HG03520 (cell line): ENCODE measurements around the gene MYOM1.
"Not testable (repeated sequence)": the region's sequence is repeated elsewhere in the genome, so short reads cannot be mapped to it uniquely, and the experiment has no call there.

Experiments
- ATAC-seq: cut with Tn5 transposase; IDR thresholded peaks from one replicate; pipeline ENCODE4 v1.9.1; 2021; ENCODE audit warnings: mild to moderate bottlenecking, moderate library complexity; ENCODE audit not compliant: unreplicated experiment

The MYOM1 gene

GRCh38 chr18:3061581-3062312, 158.0 kb downstream of the MYOM1 start:
- no peak for ATAC-seq

- no peak for ATAC-seq
Observed at GRCh38 chr18:3060667-3061580, 158.8 kb downstream of the MYOM1 start.

GRCh38 chr18:3059272-3059671, 160.5 kb downstream of the MYOM1 start:
- ATAC-seq, result no peak

GRCh38 chr18:3058328-3059191, 161.2 kb downstream of the MYOM1 start:
- no peak for ATAC-seq

- no peak for ATAC-seq
Observed at GRCh38 chr18:3057526-3057925, 162.2 kb downstream of the MYOM1 start.

GRCh38 chr18:3056311-3056710, 163.5 kb downstream of the MYOM1 start:
- ATAC-seq, result no peak

- ATAC-seq, result no peak
Observed at GRCh38 chr18:3055816-3056215, 164.0 kb downstream of the MYOM1 start.

GRCh38 chr18:3055186-3055728, 164.5 kb downstream of the MYOM1 start:
- ATAC-seq, result no peak

GRCh38 chr18:3054780-3055179, 165.0 kb downstream of the MYOM1 start:
- no peak for ATAC-seq

GRCh38 chr18:3054214-3054613, 165.6 kb downstream of the MYOM1 start:
- ATAC-seq, result no peak

- ATAC-seq, result no peak
Observed at GRCh38 chr18:3053081-3053480, 166.7 kb downstream of the MYOM1 start.

- no peak for ATAC-seq
Observed at GRCh38 chr18:3052411-3052758, 167.4 kb downstream of the MYOM1 start.

GRCh38 chr18:3051718-3052410, 167.9 kb downstream of the MYOM1 start:
- ATAC-seq, result no peak

GRCh38 chr18:3049897-3050454, 169.8 kb downstream of the MYOM1 start:
- not testable (repeated sequence) for ATAC-seq

GRCh38 chr18:3048820-3049349, 170.9 kb downstream of the MYOM1 start:
- ATAC-seq, result no peak

GRCh38 chr18:3048121-3048520, 171.6 kb downstream of the MYOM1 start:
- no peak for ATAC-seq

GRCh38 chr18:3046216-3046808, 173.5 kb downstream of the MYOM1 start:
- ATAC-seq, result peak; percentile 67

- ATAC-seq, result no peak
Observed at GRCh38 chr18:3044931-3045698, 174.7 kb downstream of the MYOM1 start.

GRCh38 chr18:3042379-3042778, 177.4 kb downstream of the MYOM1 start:
- ATAC-seq, result no peak
